ENCODE measurements around the gene C17orf113. TPM values are rescaled to one million over a fixed set of nuclear protein-coding genes. Genes with fewer than 3 reads are reported as not detected.

Gene C17orf113
- total RNA-seq, 2 experiments from 2014 or later: 0.42 to 0.55 TPM

- ChIA-PET CTCF (no interaction called here), POLR2A (no interaction called here)
Observed at GRCh38 chr17:42031584-42031983, 18.8 kb downstream of the C17orf113 start.

GRCh38 chr17:42028791-42029127 is 21.6 kb downstream of the C17orf113 start:
- H3K27me3 ChIP-seq (ENCODE audit: control insufficient read depth in 1 of 2, insufficient read depth in 2 of 2, low read length in 2 of 2): no peaks in the 10 kb centered on the region
- no peaks in the 10 kb centered on the region for H3K9me3 ChIP-seq (ENCODE audit: control insufficient read depth in 1 of 2, insufficient read depth in 1 of 2, low read length in 2 of 2)
- no peak overlapping the region for H3K4me3 Mint-ChIP-seq
- no peaks in the 10 kb centered on the region for H3K9me3 Mint-ChIP-seq
- CTCF ChIA-PET: no interaction called here
- peaks cover 11% of the 10 kb centered on the region for H3K4me1 ChIP-seq (ENCODE audit: insufficient read depth, low read length)
- TF ChIP-seq CTCF (IDR thresholded peaks at IDR 0.05): no peak
- H3K27ac ChIP-seq (ENCODE audit: low read depth in 1 of 2, low read length in 2 of 2): no peak overlapping the region
- ATAC-seq (ENCODE audit: poor library complexity): no peak
- H3K4me3 ChIP-seq (ENCODE audit: low read length): no peak overlapping the region
- peaks cover 6% of the 10 kb centered on the region for H3K4me1 Mint-ChIP-seq (ENCODE audit: low read depth)
- intact Hi-C loops (cut with DNase I, micrococcal nuclease): loop anchor here (5.0 to 10.0 kb wide), 3 partner anchors 34 to 499 kb away; no protein-coding TSS in a partner anchor
- H3K36me3 ChIP-seq (ENCODE audit: insufficient read depth, low read length): peaks cover 13% of the 10 kb centered on the region
- H3K36me3 Mint-ChIP-seq (ENCODE audit: low read depth): peaks cover 13% of the 10 kb centered on the region
- no peak overlapping the region for H3K27ac Mint-ChIP-seq
- DNase-seq: no peak
- POLR2A ChIA-PET: no interaction called here
- H3K27me3 Mint-ChIP-seq: peaks cover 5% of the 10 kb centered on the region

More at GRCh38 chr17:42031584-42031983, 18.8 kb downstream of the C17orf113 start:
- ATAC-seq (ENCODE audit: poor library complexity): no peak
- H3K4me3 Mint-ChIP-seq: no peak overlapping the region
- H3K27me3 ChIP-seq (ENCODE audit: control insufficient read depth in 1 of 2, insufficient read depth in 2 of 2, low read length in 2 of 2): no peaks in the 10 kb centered on the region
- no peak overlapping the region for H3K4me3 ChIP-seq (ENCODE audit: low read length)
- no peak for DNase-seq
- no peaks in the 10 kb centered on the region for H3K9me3 ChIP-seq (ENCODE audit: control insufficient read depth in 1 of 2, insufficient read depth in 1 of 2, low read length in 2 of 2)
- no peak for TF ChIP-seq CTCF (IDR thresholded peaks at IDR 0.05)
- no peak overlapping the region for H3K27ac ChIP-seq (ENCODE audit: low read depth in 1 of 2, low read length in 2 of 2)
- intact Hi-C loops (cut with DNase I, micrococcal nuclease): no loop called here
- no peaks in the 10 kb centered on the region for H3K36me3 Mint-ChIP-seq (ENCODE audit: low read depth)
- peaks cover 4% of the 10 kb centered on the region for H3K4me1 Mint-ChIP-seq (ENCODE audit: low read depth)
- H3K4me1 ChIP-seq (ENCODE audit: insufficient read depth, low read length): no peaks in the 10 kb centered on the region
- H3K9me3 Mint-ChIP-seq: no peaks in the 10 kb centered on the region
- peaks cover 5% of the 10 kb centered on the region for H3K27me3 Mint-ChIP-seq
- no peak overlapping the region for H3K27ac Mint-ChIP-seq
- H3K36me3 ChIP-seq (ENCODE audit: insufficient read depth, low read length): no peaks in the 10 kb centered on the region

GRCh38 chr17:42027961-42028790 is 22.2 kb downstream of the C17orf113 start:
- Histone ChIP-seq H3K27ac (ENCODE audit: low read depth in 1 of 2, low read length in 2 of 2) (no peak overlapping the region), H3K4me1 (ENCODE audit: insufficient read depth, low read length) (peaks cover 11% of the 10 kb centered on the region), H3K27me3 (ENCODE audit: control insufficient read depth in 1 of 2, insufficient read depth in 2 of 2, low read length in 2 of 2) (no peaks in the 10 kb centered on the region), H3K9me3 (ENCODE audit: control insufficient read depth in 1 of 2, insufficient read depth in 1 of 2, low read length in 2 of 2) (no peaks in the 10 kb centered on the region), H3K4me3 (ENCODE audit: low read length) (no peak overlapping the region), H3K36me3 (ENCODE audit: insufficient read depth, low read length) (peaks cover 18% of the 10 kb centered on the region)
- H3K4me3 Mint-ChIP-seq: no peak overlapping the region
- no peak for DNase-seq
- H3K36me3 Mint-ChIP-seq (ENCODE audit: low read depth): peaks cover 13% of the 10 kb centered on the region
- POLR2A ChIA-PET: no interaction called here
- no peak overlapping the region for H3K27ac Mint-ChIP-seq
- peaks cover 6% of the 10 kb centered on the region for H3K4me1 Mint-ChIP-seq (ENCODE audit: low read depth)
- TF ChIP-seq CTCF (IDR thresholded peaks at IDR 0.05): no peak
- peaks cover 5% of the 10 kb centered on the region for H3K27me3 Mint-ChIP-seq
- ATAC-seq (ENCODE audit: poor library complexity): no peak
- intact Hi-C loops (cut with DNase I, micrococcal nuclease): loop anchor here (5.0 to 10.0 kb wide), 3 partner anchors 34 to 499 kb away; no protein-coding TSS in a partner anchor
- CTCF ChIA-PET: interaction anchor here (0.6 kb wide), 1 partner anchor 1070 kb away, joined by 3 read pairs; no protein-coding TSS in a partner anchor
- H3K9me3 Mint-ChIP-seq: no peaks in the 10 kb centered on the region
